GM19025 (cell line): Measurements from ENCODE around the gene TGM3.
"Not testable (repeated sequence)": the region's sequence is repeated elsewhere in the genome, so short reads cannot be mapped to it uniquely, and the experiment has no call there.

Experiments used
- ATAC-seq: cut with Tn5 transposase; IDR thresholded peaks from one replicate; pipeline ENCODE4 v1.9.1; 2021; ENCODE audit warnings: mild to moderate bottlenecking, low read depth, moderate library complexity; ENCODE audit not compliant: unreplicated experiment

Gene TGM3, protein sequence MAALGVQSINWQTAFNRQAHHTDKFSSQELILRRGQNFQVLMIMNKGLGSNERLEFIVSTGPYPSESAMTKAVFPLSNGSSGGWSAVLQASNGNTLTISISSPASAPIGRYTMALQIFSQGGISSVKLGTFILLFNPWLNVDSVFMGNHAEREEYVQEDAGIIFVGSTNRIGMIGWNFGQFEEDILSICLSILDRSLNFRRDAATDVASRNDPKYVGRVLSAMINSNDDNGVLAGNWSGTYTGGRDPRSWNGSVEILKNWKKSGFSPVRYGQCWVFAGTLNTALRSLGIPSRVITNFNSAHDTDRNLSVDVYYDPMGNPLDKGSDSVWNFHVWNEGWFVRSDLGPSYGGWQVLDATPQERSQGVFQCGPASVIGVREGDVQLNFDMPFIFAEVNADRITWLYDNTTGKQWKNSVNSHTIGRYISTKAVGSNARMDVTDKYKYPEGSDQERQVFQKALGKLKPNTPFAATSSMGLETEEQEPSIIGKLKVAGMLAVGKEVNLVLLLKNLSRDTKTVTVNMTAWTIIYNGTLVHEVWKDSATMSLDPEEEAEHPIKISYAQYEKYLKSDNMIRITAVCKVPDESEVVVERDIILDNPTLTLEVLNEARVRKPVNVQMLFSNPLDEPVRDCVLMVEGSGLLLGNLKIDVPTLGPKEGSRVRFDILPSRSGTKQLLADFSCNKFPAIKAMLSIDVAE

DNA sequence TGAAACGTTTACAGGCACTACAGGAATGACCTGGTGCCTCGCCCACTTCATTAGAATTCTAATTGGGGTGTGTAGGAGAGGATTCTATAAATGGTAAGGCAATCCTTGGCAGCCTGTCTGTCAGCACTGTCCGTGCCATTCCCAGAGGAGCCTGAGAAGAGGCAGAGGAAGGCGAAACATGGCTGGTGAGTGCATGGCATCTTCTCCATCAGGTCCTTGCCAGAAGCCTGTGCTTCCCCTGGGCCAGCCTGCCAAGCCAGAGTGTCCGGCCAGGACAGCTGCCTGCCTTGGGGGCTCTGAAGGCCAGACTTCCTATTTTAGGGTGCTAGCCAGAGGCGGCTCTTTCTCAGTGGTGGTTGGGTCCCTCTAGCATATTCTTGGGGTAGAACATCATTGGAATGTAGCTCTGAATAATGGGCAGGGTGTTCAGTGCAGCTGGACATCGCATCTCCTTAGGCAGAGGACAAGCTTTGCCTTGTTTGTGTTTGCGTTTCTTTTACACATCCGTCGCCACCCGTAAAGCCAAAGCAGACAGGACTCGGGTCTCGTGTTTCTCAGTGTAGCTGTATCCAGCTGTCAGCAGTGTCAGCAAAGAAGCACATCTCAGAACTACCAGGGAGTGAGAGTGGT, at the start of gene TGM3:
Gene TGM3, plus strand, starts transcription at position 116 of the 630 bp plus-strand sequence. Its CDS starts 63 bp downstream, at position 179.
- ATAC-seq: no peak

DNA sequence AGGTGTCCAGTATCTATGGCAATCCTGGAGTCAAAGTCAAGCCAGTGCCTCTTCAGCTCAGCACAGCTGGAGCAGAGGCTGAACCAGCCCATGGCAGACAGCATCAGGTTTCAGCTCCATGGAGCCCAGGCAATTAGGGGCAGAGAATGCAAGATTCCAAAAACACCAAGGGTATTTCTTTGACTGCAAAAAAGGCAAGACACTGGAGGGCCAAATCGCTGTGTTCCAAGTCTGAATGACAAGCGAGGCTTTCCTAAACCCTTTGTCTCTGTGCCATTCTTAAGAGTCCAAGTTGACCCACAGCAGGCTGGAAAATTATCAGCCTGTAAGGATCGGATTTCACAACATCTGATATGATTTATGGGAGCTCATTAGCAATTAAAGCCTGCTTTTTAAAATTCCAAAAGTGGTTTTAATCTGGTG, 49.7 kb upstream of the TGM3 start:
- no peak for ATAC-seq

DNA sequence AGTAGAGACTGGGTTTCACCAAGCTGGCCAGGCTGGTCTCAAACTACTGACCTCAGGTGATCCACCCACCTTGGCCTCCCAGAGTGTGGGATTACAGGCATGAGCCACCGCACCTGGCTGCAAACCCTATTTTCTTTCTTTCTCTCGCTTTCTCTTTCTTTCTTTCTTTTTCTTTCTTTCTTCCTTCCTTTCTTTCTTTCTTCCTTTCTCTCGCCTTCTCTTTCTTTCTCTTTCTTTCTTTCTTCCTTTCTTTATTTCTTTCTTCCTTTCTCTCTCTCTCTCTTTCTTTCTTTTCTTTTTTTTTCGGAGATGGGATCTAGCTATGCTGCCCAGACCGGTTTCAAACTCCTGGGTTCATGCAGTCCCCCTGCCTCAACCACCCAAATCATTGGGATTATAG, 47.0 kb upstream of the TGM3 start:
- no peak for ATAC-seq

DNA sequence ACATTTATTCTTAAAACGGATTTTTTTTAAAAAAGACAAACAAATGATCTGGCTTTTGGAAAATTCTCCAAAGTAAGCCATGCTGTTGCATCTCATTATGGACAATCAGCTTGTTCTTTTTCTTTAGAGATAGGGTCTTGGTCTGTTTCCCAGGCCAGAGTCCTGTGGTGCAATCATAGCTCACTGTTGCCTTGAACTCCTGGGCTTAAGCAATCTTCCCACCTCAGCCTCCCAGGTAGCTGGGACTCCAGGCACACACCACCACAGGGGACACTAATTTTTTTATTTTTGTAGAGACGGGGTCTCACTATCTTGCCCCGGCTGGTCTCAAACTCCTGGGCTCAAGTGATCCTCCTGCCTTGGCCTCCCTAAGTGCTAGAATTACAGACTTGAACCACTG, 45.9 kb upstream of the TGM3 start:
- no peak for ATAC-seq

DNA sequence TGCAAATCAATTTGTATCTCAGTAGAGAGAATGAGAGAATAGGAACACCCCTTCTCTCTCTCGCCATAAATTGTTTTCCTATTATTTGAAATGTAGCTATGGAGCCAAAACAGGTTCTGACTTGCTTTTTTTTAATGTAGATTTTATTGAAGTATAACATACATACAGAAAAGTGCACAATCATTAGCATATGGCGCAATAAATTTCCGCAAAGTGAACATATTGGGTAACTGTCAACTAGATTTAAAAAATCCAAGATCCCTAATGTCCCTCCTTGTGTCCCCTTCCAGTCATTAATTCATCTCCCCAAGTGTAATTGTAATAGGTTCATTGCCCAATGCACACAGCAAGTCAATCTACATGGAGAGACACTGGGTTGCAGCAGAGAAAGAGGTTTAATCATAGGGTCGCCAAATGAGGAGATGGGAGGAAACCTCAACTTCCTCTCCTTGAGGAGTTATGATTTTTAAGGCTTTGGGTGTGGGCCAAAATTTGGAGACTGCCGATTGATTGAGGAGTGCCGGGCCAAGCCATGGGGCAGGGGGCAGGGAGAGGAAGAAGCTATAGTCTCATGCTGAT, 43.3 kb upstream of the TGM3 start:
- no peak for ATAC-seq

DNA sequence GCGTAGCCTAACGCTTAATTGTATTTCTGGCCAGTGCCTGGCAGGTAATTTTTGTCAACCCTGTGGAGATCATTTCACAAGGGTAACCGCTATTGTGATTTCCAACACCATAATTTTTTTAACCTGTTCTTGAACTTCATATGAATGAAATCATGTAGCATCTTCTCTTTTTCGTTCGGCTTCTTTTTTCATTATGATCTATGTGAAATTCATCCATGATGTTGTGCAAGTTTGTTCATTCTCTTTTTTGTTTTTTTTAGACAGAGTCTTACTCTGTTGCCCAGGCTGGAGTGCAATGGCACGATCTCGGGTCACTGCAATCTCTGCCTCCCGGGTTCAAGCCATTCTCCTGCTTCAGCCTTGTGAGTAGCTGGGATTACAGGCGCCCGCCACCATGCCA, 42.5 kb upstream of the TGM3 start:
- no peak for ATAC-seq

DNA sequence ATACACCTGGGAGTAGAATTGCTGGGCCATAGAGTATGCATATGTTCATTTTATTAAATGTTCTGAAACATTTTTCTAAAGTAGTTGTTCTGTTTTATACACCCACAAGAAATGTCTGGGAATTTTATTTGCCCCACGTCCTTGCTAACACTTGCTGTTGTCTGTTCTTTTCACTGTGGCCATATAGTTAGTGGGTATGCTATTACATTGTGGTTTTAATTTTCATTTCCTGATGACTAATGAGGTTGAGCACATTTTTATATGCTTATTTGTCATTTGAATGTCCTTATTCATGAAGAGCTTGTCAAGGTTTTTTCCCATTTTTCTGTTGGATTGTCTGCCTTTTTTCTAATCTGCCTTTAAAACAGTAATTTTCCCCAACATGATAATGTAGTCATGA, 41.5 kb upstream of the TGM3 start:
- no peak for ATAC-seq

DNA sequence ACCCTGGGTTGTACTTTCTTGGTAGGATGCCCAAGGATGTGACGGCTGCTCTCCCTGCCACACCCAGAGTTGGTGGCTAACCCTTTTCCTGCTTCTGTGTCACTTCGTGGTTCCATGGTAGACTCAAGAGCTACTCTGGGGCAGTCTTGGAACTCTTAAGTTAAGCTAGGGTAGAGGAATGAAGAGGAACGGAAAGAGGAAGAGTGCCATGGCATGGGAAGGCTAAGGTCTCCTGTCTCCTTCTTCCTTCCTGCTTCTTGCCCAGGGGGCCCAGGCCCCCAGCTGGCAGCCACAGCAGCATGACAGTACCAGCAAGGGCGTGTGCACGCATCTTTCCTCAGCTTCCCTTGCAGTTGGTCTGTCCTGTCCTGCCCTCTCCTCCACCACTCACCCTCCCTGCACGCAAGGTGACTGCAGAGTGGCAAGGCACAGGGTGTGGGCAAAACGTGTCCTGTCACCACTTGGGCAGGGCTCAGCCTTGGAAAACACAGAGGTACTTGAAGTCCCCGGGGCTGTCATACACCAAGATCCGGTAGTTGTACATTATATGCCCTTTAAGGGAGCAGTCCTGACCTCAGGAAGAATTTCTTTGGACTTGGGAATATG, 39.8 kb upstream of the TGM3 start:
- no peak for ATAC-seq

DNA sequence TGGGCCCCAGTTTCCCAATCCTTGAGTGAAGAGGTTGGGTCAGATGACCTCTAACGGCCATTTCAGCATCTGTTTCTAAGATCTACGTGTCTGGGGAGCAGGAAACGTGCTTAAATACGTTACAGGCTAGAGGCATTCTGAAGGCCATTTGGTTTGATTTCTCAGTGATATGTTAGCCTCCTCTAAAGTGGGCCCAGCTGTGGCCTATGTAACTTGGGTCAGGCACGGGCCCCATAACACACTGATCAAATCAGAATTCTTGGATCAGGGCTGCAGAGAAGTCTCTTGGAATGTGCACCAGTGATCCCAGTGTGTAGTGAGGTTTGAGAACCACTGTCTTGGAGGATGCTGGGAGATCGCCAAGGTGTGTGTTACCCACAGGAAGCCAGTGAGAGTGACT, 36.1 kb upstream of the TGM3 start:
- no peak for ATAC-seq

DNA sequence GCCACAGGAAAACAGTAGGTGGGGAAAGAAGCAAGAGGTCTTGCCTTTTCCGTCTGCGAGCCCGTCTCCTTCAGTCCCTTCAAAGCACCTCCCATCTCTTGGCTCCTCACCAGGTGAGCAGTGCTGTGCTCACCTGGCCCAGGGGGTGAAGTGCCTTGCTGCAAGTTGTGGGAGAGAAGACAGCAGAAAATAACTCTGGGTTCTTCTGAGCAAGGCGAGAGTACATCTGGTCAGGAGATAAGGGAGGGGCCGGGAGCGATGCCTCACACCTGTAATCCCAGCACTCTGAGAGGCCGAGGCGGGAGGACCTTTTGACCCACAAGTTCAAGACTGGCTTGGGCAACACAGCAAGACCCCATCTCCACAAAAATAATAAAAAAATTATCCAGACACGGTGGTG, 35.6 kb upstream of the TGM3 start:
- no peak for ATAC-seq

DNA sequence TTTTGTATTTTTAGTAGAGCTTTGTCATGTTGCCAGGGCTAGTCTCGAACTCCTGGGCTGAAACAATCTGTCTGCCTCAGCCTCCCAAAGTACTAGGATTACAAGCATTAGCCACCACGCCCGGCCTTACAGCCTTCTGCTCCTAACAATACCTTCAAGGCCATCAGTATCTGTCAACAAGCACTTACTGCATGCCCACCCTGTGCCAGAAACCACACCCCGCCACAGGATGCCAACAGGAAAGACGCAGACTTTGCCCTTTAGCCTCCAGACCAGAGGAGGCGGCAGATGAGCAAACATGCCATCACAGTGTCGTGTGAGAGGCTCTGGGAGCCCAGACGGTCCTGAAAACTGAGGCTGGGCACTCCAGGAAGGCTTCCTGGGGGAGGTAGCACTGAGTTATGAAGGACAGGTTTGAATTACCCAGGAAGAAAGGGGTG, 34.7 kb upstream of the TGM3 start:
- ATAC-seq: no peak

DNA sequence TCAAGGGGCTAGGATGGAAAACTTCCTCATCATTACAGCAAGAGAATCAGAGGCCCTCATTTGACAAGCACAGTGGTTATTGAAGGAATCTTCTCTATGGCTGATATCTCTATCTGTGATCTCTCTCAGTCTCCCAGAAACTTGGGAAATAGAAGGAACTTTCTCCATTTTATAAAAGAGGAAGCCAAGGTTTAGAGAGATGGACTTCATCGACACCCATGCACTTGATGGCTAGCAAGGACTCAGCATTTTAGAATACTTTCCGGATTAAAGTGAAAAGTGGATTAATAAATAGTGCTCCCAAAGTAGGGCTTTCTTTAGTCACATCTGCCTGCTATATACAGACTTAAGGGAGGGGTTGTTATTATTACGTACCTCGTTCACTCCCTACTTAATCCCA, 34.2 kb upstream of the TGM3 start:
- ATAC-seq: no peak

DNA sequence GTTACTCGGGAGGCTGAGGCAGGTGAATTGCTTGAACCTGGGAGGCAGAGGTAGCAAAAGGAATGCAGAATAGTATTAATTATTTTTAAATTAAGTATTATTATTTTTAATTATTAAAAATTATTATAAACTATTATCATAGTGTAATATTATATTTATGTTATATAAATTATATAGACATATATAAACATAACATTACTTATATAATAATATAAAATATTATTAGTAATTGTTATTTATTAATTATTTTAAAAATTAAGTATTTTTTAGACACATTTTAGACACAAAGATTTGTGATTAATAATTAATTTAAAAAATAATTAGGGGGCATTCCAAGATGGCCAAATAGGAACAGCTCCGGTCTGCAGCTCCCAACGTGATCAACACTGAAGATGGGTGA, 31.7 kb upstream of the TGM3 start:
- no peak for ATAC-seq

DNA sequence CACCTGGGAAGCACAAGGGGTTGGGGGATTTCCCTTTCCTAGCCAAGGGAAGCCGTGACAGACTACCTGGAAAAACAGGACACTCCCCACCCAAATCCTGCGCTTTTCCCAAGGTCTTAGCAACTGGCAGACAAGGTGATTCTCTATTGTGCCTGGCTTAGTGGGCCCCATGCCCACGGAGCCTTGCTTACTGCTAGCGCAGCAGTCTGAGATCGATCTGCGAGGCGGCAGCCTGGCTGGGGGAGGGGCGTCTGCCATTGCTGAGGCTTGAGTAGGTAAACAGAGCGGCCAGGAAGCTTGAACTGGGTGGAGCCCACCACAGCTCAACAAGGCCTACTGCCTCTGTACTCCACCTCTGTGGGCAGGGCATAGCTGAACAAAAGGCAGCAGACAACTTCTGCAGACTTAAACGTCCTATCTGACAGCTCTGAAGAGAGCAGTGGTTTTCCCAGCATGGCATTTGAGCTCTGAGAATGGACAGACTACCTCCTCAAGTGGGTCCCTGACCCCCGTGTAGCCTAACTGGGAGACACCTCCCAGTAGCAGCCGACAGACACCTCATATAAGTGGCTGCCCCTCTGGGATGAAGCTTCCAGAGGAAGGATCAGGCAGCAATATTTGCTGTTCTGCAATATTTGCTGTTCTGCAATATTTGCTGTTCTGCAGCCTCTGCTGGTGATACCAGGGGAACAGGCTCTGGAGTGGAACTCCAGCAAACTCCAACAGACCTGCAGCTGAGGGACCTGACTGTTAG, 31.0 kb upstream of the TGM3 start:
- not testable (repeated sequence) for ATAC-seq

DNA sequence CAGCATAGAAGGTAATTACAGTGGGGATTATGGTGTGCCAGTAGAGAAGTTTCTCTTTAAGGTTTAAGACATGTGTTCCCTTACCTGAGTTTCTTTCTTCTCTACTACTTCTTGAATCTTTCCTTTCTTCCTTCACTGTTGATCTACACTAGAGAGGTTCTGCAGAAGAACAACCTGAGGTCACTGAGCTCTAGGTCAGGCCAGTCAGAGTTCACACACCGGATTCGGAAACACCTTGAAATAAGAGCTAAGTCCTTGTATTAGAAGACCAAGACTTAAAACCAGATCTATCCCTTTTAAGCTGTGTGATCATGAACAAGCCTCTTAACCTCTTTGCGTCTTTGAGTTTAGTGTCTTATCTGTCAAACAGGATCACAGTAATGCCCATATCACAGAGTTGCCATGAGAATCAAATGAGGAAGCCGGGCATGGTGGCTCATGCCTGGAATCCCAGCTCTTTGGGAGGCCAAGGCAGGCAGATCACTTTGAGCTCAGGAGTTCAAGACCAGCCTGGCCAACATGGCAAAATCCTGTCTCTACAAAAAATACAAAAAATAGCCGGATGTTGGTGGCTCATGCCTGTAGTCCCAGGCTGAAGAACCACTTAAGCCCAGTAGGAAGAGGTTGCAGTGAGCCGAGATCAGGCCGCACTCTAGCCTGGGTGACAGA, 22.0 kb upstream of the TGM3 start:
- ATAC-seq: no peak

DNA sequence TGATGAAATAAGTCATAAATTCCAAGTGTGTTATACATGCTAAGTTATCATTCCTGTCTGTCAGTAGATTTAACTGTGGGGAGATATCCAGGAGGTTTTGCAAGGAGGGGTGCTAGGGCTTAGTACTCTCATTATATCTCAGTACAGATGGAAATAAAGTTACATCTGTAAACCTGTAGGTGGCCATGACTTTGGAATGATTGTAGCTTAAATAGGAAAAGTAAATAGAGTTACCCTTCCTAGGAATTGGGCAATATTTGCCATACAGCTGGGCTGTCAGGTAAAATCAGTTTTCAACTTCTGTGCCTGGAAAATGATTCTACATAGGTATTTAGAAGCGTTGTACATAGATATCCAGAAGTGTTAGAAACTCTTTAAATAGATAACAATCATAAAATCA, 19.8 kb upstream of the TGM3 start:
- no peak for ATAC-seq

DNA sequence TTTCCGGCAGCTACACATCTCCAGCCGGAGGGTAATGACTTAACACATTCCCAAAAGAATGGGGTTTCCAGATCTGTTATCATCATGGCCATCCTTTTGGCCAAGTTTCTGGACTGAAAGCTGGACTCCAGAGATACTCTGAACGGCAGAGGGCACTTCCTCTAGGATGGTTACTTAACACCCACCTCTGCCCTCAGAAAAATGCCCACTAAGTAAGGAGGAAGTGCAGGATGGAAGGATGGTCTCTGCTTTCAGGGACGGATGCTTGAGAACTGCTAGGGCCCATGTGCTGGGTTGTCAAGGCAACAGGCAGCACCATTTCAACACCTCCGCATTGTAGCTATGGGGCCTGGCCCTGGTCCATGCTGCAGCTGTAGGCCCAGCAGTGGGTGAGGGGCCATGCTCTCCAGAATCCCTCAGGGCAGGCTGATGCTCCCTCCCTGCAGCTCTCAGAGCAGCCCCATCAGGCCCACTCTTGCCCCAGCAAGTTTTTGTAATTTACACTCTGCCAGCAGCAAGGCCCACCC, 16.5 kb upstream of the TGM3 start:
- ATAC-seq: no peak

DNA sequence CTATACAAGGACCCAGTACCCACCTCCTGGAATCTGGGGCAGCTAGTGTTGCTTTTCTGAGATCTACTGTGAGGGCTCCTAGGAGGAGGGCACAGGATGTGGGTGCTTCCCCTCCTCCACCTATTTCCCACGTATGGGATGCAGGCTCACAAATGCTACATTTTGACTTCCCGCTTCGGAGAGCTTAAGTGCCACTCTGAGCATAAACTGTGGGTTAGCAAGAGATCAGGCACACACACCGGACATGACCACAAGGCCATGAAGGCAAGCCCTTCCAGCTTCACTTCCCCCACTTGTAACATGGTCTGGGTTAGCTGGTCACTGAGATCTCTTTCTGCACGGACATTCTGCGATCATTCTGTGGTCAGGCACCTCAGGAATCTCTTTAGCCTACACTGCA, 15.7 kb upstream of the TGM3 start:
- ATAC-seq: no peak

DNA sequence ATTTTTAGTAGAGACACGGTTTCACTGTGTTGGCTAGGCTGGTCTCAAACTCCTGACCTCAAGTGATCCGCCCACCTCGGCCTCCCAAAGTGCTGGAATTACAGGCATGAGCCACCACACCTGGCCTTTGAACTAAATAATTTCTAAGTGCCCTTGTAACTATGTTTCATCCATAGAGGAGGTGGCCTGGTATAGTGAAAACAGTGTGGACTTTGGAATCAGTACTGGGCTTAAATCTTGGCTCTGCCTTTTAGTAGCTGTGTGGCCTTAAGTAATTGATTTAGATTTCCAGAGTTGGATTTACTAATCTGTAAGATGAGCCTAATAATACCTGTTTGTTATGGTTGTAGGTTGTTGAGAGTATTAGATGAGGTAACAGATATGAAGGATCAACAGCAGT, 14.2 kb upstream of the TGM3 start:
- ATAC-seq: no peak
